HL-60 (cell line): ENCODE results near the gene CAGE1.

Experiments used
- CTCF ChIP-seq: IDR thresholded peaks from one replicate; pipeline ENCODE4 v1.5.1; 2011; ENCODE audit warnings: low read length, control low read depth, inconsistent platforms; ENCODE audit not compliant: insufficient read depth
- GABPA ChIP-seq: IDR thresholded peaks from 2 replicates; pipeline ENCODE4 v1.6.1; 2012; ENCODE audit warnings: low read depth
- POLR2AphosphoS5 ChIP-seq: IDR thresholded peaks from 2 replicates; pipeline ENCODE4 v1.6.1; 2012; ENCODE audit warnings: low read depth
- REST ChIP-seq: IDR thresholded peaks from 2 replicates; pipeline ENCODE4 v1.6.1; 2012; ENCODE audit warnings: low read depth; ENCODE audit not compliant: insufficient replicate concordance

GRCh38 chr6:7285416-7285815 lies 104.1 kb downstream of the CAGE1 start:
- no peak for TF ChIP-seq REST
- no peak for TF ChIP-seq CTCF
- TF ChIP-seq GABPA, result no peak
- no peak for TF ChIP-seq POLR2AphosphoS5
